ENCODE measurements around the gene MVK.

MVK gene

DNA sequence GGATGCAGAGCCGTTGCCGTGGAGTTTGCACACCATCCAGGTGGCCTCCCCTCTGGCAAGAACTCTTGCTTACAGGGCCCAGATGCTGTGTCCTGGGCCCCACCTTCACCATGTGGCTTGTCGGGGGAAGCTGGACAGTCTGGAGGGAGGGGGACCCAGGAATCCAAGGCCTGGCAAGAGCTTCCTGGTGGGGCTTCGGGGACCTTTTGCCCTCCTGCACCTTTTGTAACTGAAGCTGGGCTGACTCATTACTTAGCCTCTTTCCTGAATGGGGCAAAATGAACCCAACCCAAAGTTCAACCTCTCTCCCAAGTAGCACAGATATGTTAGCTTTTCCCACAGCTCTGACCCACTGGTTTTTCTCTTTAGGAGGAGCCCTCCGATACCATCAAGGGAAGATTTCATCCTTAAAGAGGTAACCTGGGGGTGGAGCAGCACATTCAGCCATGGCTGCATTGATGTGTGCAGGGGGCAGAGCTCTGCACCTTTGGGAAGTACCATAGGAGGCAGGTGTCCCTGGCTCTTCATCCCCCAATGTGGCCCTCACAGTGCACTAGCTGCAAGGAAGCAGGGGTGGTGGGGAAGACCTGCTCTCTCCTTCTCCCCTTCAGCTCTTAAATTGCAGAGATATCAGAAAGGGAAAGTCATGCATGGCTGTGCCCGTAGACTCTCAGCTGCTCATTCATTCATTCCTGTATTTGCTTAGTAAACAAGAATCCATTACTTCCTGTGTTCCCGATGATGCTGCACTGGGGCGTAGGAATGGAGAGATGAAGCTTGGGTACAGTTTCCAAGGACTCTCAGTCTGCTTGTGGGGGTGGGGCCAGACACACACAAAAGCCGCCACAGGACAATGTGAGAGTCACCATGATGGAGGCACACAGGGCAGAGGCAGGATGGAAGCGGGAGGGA, 13.0 kb downstream of the MVK start:
- DNase-seq (ENCODE audit: low read depth), result no peak
- TF ChIP-seq, protein P1, sequence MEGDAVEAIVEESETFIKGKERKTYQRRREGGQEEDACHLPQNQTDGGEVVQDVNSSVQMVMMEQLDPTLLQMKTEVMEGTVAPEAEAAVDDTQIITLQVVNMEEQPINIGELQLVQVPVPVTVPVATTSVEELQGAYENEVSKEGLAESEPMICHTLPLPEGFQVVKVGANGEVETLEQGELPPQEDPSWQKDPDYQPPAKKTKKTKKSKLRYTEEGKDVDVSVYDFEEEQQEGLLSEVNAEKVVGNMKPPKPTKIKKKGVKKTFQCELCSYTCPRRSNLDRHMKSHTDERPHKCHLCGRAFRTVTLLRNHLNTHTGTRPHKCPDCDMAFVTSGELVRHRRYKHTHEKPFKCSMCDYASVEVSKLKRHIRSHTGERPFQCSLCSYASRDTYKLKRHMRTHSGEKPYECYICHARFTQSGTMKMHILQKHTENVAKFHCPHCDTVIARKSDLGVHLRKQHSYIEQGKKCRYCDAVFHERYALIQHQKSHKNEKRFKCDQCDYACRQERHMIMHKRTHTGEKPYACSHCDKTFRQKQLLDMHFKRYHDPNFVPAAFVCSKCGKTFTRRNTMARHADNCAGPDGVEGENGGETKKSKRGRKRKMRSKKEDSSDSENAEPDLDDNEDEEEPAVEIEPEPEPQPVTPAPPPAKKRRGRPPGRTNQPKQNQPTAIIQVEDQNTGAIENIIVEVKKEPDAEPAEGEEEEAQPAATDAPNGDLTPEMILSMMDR (IDR thresholded peaks at IDR 0.05; ENCODE audit: low read depth, low read length, missing control alignments), result no peak
- H3K4me3 ChIP-seq (ENCODE audit: low read depth, low read length), result no peak overlapping the region

DNA sequence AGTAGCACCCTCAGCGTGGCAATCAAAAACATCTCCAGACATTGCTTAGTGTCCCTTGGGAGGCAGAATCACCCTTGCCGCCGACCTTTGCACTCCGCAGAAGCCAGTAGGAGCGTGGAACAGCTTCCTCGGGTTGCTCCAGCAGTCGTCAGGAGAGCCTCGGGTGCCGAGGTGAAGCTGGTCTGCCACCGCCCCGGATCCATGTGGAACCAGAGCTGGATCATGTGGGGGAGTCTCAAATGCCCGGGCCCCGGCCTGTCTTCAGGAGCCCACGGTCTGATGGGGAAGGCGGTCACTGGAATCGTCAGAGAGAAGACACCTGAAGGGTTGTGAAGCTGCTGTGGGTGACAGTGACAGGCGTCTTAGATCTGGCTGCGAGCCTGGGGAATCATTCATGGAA, 14.3 kb downstream of the MVK start:
- TF ChIP-seq, protein P1 (IDR thresholded peaks at IDR 0.05; ENCODE audit: low read depth, low read length, missing control alignments), result no peak
- no peak for DNase-seq (ENCODE audit: low read depth)
- H3K4me3 ChIP-seq (ENCODE audit: low read depth, low read length), result no peak overlapping the region

DNA sequence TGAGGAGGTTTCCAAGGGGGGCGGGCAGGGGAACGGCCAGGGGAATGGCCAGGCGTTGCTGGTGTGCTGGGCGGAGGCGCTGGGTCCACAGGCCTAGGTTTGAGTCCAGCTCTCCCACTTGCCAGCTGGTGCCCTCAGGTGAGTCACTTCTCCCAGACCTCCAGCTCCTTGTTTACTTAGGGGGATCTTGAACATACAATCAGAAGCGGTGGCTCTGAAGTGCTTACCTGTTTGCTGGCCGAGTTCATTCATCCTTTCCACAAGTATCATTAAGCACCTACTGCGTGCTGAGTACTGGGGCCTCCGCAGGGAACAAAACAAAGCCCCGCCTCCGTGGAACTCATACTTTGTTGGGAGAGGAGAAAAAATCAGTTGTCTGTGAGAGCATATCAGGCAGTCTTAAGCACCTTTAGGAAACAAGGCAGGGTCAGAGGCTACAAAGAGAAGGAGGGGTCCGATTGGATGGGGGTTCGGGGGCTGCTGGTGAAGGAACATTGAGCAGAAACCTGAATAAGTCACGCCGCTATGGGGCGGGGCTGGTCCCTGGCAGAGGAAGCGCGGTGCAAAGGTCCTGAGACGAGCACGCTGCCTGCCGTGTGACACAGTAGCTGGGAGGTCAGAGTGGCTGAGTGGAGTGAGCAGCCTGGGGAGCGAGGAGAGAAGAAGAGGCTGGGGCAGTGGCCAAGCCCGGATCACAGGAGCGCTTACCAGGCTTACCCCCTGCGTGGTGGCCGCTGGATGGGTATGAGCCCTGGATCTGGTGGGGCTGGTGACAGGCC, 15.1 kb downstream of the MVK start:
- no peak overlapping the region for H3K4me3 ChIP-seq (ENCODE audit: low read depth, low read length)
- no peak for DNase-seq (ENCODE audit: low read depth)
- TF ChIP-seq, protein P1 (IDR thresholded peaks at IDR 0.05; ENCODE audit: low read depth, low read length, missing control alignments), result no peak

DNA sequence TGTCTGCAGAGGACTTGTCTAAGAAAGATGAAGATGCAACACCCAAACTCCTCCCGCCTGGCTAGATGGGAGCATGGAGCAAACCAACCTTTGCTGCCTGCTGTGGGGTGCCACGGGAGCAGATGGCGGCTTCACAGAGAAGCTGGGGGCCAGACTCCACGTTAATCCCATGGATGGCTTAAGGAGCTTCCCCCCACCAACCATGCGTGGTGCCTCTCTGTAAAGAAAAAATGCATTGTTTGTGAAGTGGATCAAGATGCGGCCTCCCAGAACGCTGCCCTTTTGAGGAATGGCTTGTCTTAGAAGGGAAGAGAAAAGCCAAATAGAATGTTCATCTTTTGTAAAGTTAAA, 15.6 kb downstream of the MVK start:
- DNase-seq (ENCODE audit: low read depth), result no peak
- TF ChIP-seq, protein P1 (IDR thresholded peaks at IDR 0.05; ENCODE audit: low read depth, low read length, missing control alignments), result no peak

DNA sequence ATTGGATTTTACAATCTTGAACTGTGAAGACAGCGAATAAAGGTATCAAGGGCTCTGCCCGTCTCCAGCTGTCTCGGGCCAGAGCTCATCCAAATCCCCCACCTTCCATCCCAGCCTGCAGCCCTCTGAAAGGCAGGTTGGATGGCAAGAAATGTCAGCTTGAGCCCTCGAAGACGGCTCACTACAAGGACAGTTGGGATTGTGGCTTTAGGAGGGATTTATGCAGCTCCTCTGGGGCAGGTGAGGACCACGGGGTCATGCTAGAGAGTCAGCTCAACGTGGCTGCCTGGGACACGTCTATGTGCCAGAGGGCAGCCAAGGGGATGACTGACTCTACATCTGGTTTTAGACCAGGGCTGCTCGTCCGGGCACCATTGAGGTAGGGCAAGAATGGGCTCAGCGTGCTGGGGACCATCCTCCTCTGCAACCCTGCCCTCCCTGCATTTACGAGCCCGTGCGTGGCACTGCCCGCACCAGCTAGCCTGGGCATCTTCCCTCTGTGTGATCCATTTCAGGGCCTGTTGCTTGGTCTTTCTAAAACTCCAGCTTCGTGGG, 16.2 kb downstream of the MVK start:
- DNase-seq (ENCODE audit: low read depth), result no peak
- no peak overlapping the region for H3K4me3 ChIP-seq (ENCODE audit: low read depth, low read length)
- TF ChIP-seq, protein P1 (IDR thresholded peaks at IDR 0.05; ENCODE audit: low read depth, low read length, missing control alignments), result no peak

More for the DNA sequence above, 15.6 kb downstream of the MVK start:
- no peak overlapping the region for H3K4me3 ChIP-seq (ENCODE audit: low read depth, low read length)

DNA sequence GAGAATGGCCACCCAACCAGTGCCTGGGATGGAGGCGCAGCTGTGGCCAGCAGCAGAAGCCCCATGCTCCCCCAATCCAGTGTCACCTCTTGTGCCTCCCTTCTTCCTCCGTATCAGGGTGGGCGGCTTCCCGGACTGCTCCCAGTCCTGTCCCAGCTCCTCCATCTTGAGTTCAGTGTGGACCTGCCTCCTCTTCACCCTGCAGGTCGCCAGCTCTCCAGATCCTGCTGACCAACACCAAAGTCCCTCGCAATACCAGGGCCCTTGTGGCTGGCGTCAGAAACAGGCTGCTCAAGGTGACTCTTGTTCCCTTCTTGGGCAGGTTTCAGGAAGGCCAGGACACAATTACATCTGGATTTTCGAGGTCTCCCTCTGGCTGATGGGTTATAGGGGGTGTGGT, 17.0 kb downstream of the MVK start:
- TF ChIP-seq, protein P1 (IDR thresholded peaks at IDR 0.05; ENCODE audit: low read depth, low read length, missing control alignments), result no peak
- H3K4me3 ChIP-seq (ENCODE audit: low read depth, low read length), result no peak overlapping the region
- no peak for DNase-seq (ENCODE audit: low read depth)
